Uterus (tissue), 2 donors: ENCODE measurements around the gene B4GALT4.

Experiments used
- CTCF ChIP-seq, 4 experiments: fragments of 200-600 bp in 2 of 4; fragments of 450-650 bp in 2 of 4; sonication (generic) in 2 of 4; IDR thresholded peaks; one replicate each; pipeline ENCODE4 v1.5.1; 2016 to 2019; ENCODE audit warnings: antibody characterized with exemption in 4 of 4, mild to moderate bottlenecking in 2 of 4, moderate library complexity in 1 of 4
- POLR2A ChIP-seq, 2 donors: fragments of 450-650 bp; IDR thresholded peaks; one replicate each; pipeline ENCODE4 v1.6.1; 2016; ENCODE audit warnings: antibody characterized with exemption in 2 of 2, mild to moderate bottlenecking in 1 of 2, moderate library complexity in 1 of 2

GRCh38 chr3:119235151-119235550 lies 5.5 kb downstream of the B4GALT4 start:
- TF ChIP-seq CTCF (IDR thresholded peaks at IDR 0.05) (no peak), POLR2A (IDR thresholded peaks at IDR 0.05) (no peak)
